Loucy (cell line): ENCODE results near the gene SPATA17.

Experiments used
- EZH2phosphoT487 ChIP-seq: fragments of 200-600 bp; IDR thresholded peaks from 2 replicates; pipeline ENCODE4 v1.6.1; 2018; ENCODE audit warnings: antibody characterized with exemption, mild to moderate bottlenecking, moderate library complexity, borderline replicate concordance
- TF ChIP-seq, protein P1 (sequence below): fragments of 200-600 bp; sonication (generic); conservative IDR thresholded peaks from 2 replicates; pipeline ENCODE4 v1.5.1; 2014; ENCODE audit warnings: mild to moderate bottlenecking, antibody characterized with exemption, low read length

DNA sequence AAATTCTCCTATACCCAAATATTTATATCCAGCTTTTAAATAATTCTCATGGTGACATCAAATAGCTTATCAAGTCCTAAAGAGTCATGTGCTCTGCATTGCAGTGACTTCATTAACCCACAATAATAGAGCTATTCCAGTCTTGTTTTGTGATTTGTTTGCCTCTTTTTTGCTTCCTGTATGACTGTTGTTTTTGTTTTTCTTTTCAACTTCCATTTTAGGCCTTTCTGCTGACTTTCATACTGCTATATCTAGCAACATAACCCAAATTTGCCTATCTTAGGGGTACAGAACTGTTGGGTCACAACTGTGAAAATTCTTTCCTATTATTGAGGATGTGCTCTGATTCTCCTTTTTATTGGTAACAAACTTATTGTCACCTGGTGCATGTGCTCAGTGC is 30.3 kb downstream of the SPATA17 start:
- no peak for TF ChIP-seq EZH2phosphoT487
- TF ChIP-seq, protein P1, sequence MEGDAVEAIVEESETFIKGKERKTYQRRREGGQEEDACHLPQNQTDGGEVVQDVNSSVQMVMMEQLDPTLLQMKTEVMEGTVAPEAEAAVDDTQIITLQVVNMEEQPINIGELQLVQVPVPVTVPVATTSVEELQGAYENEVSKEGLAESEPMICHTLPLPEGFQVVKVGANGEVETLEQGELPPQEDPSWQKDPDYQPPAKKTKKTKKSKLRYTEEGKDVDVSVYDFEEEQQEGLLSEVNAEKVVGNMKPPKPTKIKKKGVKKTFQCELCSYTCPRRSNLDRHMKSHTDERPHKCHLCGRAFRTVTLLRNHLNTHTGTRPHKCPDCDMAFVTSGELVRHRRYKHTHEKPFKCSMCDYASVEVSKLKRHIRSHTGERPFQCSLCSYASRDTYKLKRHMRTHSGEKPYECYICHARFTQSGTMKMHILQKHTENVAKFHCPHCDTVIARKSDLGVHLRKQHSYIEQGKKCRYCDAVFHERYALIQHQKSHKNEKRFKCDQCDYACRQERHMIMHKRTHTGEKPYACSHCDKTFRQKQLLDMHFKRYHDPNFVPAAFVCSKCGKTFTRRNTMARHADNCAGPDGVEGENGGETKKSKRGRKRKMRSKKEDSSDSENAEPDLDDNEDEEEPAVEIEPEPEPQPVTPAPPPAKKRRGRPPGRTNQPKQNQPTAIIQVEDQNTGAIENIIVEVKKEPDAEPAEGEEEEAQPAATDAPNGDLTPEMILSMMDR: no peak
